HCEC 1CT (cell line): Measurements from ENCODE around the gene ABHD3.
"Not testable (repeated sequence)": the region's sequence is repeated elsewhere in the genome, so short reads cannot be mapped to it uniquely, and the experiment has no call there.

Experiments used
- DNase-seq: peaks from one replicate; pipeline ENCODE4 v3.0.0-alpha.2; 2017

Gene ABHD3

DNA sequence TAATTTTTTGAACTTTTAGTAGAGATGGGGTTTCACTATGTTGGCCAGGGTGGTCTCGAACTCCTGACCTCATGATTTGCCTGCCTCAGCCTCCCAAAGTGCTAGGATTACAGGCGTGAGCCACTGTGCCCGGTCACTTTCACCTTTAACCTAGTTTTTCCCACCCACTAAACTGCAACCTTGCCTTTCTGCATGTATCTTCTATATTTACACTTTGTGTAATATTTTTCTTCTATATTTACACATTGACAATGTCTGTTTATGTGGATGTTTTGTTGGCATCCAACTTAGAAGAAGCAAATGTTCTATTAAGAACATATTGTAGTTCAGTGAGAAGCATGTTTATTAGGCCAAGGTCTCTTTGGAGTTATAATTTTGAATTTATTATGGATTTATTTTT is 65.8 kb downstream of the ABHD3 start:
- DNase-seq = no peak

DNA sequence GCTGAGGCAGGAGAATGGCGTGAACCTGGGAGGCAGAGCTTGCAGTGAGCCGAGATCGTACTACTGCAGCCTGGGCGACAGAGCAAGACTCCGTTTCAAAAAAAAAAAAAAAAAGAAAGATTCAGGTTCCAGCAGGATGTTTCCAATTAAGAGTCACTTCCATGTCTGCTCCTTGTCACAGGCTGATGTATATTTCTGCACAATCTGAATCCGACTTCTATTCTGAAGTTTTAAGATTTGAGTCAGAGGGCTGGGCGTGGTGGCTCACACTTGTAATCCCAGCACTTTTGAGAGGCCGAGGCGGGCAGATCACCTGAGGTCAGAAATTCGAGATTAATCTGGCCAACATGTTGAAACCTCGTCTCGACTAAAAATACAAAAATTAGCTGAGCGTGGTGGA is 67.8 kb downstream of the ABHD3 start:
- DNase-seq = no peak

DNA sequence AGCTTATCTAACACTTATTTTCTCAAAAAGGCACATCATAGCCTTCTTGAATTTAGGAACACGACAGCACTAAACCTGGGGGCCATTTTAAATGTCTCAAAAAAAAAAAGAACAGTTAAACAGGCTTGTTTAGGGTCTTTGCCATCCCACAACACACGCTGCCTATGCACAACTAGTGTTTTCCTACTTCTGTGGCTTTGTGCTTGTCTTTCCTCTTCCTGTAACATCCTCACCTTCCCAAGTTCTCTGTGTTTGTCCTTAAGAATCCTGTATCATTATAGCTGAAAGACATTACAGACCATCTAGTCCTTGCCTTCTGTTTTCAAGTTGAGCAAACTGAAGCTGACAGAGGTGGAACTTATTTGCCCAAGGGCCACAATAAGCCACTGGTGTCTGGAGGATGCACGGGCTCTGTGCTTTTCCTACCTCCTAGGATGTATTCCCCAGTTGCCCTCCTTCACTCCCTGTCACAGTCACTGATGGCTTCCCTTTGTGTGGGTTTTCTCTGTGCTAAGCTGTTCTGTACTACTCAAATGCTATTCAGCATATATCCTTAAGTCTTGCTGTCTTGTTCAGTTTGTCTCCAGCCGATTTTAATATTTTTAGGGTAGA is 69.9 kb downstream of the ABHD3 start:
- no peak for DNase-seq

GRCh38 chr18:21632393-21632792 is 72.2 kb downstream of the ABHD3 start:
- DNase-seq = no peak

DNA sequence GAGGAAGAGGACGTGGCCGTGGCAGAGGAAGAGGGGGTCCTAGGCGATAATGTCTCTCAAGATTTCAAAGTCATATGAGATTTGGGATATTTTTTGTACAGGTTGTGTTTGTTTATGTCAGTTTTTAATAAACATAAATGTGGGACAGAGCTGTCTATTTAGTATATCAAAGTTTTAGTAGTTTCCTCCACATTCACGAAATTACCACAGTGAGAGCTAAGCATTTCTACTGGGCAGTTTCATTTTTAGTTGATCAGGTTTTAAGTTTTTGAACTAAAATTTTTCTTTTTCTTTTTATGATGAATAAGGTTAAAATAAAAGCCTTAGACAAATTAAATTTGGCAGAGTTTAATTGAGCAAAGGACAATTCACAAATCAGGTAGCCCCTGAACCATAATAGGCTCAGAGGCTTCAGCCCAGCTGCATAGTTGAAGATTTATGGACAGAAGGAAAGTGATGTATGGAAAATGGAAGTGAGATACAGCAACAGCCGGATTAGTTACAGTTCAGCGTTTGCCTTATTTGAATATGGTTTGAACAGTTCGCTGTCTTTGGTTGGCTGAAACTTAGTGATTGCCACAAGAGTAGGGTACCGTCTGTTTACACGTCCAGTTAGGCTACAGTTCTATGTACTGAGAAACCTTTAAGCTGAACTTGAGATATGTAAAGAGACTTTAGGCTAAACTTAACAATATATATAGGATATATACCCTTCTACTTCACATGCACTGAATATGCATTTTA is 75.3 kb downstream of the ABHD3 start:
- no peak for DNase-seq

DNA sequence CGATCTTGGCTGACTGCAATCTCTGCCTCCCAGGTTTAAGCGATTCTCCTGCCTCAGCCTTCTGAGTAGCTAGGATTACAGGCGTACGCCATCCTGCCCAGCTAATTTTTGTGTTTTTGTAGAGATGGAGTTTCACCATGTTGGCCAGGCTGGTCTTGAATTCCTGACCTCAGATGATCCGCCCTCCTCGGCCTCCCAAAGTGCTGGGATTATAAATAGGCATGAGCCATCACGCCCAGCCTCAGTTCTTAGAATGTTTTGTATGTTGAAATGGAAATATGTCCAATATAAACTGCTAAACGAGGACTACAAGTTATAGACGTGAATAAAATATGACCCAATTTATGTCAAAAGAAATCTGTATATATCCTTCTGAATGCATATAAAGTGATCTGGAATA is 82.9 kb downstream of the ABHD3 start:
- not testable (repeated sequence) for DNase-seq

DNA sequence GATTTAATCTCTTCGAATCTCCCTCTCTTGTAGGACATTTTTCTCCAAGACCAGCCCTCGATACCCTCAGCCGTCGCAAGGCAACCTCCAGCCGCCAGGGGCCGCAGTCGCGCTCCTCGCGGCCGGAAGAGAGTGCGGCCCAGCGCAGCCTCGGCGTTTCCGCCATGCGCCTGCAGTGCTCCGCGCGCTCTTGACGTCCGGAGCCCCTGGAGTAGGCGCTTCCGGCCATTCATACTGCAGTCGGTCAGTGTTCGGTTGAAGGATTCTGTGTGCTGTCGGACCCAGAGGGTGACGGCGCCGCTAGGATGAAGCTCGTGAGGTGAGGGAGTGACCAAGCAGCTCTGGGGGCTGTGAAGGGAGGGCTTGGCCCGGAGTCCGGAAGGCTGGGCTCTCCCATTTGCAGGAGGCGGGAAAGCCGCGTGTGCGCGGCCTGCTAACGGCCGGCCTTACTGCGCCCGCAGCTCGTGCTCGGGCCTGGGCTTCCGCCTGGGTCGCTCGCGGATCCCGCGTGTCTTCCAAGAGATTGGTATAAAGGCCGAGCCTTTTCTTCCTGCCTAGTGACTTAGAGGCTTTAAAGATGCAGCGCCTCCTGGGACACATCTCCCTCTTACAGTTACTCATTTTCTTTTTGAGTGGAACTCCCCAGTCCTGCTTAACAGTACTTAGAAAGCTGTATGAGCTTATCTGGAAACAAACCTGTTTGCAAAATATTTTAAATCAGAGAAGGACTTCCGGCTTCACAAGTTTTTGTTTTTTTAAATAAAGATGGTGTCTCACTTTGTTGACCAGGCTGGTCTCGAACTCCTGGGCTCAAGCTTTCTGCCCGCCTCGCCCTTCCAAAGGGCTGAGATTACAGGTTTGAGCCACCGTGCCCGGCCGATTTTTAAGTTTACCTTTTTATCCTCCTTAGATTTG is 92.2 kb downstream of the ABHD3 start, which contains the start of gene SNRPD1:
Gene SNRPD1, plus strand, starts transcription at position 190 of the 915 bp plus-strand sequence. Its CDS starts 116 bp downstream, at position 306.
- DNase-seq = peak; percentile 90

- not testable (repeated sequence) for DNase-seq
Measured at GRCh38 chr18:21611401-21612124, 93.0 kb downstream of the ABHD3 start.

- no peak for DNase-seq
Measured at GRCh38 chr18:21605213-21605612, 99.4 kb downstream of the ABHD3 start.

GRCh38 chr18:21604671-21605070 is 99.9 kb downstream of the ABHD3 start:
- DNase-seq = no peak

GRCh38 chr18:21602299-21602587 is 102.3 kb downstream of the ABHD3 start:
- no peak for DNase-seq
